ENCODE data around the gene TRA2B. TPM values are rescaled to one million over a fixed set of nuclear protein-coding genes. Genes with fewer than 3 reads are reported as not detected.
"Not testable (repeated sequence)": the region's sequence is repeated elsewhere in the genome, so short reads cannot be mapped to it uniquely, and the experiment has no call there.

TRA2B gene
- total RNA-seq, 2 donors from 2014 or later: 74.2 to 85.3 TPM

GRCh38 chr3:185910322-185911075 is 27.3 kb downstream of the TRA2B start:
- intact Hi-C loops (cut with DNase I, micrococcal nuclease); DNase-seq: not testable (repeated sequence)
- peak; percentile 16 for ATAC-seq

GRCh38 chr3:185909913-185910312 is 27.9 kb downstream of the TRA2B start:
- intact Hi-C loops (cut with DNase I, micrococcal nuclease); DNase-seq; ATAC-seq: not testable (repeated sequence)

- ATAC-seq (peak; percentile 58), DNase-seq (no peak)
- intact Hi-C loops (cut with DNase I, micrococcal nuclease): no loop called here
Measured at GRCh38 chr3:185900228-185900627, 37.6 kb downstream of the TRA2B start.

GRCh38 chr3:185896636-185897035 is 41.2 kb downstream of the TRA2B start:
- DNase-seq (no peak), ATAC-seq (no peak)
- intact Hi-C loops (cut with DNase I, micrococcal nuclease): no loop called here

GRCh38 chr3:185887066-185887465 is 50.7 kb downstream of the TRA2B start:
- intact Hi-C loops (cut with DNase I, micrococcal nuclease): no loop called here
- no peak for ATAC-seq
- DNase-seq: no peak

- ATAC-seq: no peak
- no peak for DNase-seq
- intact Hi-C loops (cut with DNase I, micrococcal nuclease): no loop called here
Measured at GRCh38 chr3:185884641-185885040, 53.2 kb downstream of the TRA2B start.

GRCh38 chr3:185881926-185882325 is 55.9 kb downstream of the TRA2B start:
- DNase-seq (no peak), ATAC-seq (no peak)
- intact Hi-C loops (cut with DNase I, micrococcal nuclease): no loop called here

- intact Hi-C loops (cut with DNase I, micrococcal nuclease): no loop called here
- DNase-seq (no peak), ATAC-seq (no peak)
Measured at GRCh38 chr3:185880600-185880999, 57.2 kb downstream of the TRA2B start.

- intact Hi-C loops (cut with DNase I, micrococcal nuclease): no loop called here
Measured at GRCh38 chr3:185878920-185879319, 58.9 kb downstream of the TRA2B start.

GRCh38 chr3:185874119-185874518 is 63.7 kb downstream of the TRA2B start:
- ATAC-seq (no peak), DNase-seq (no peak)
- intact Hi-C loops (cut with DNase I, micrococcal nuclease): no loop called here

More at GRCh38 chr3:185878920-185879319, 58.9 kb downstream of the TRA2B start:
- no peak for DNase-seq
- ATAC-seq: no peak

- intact Hi-C loops (cut with DNase I, micrococcal nuclease): no loop called here
- DNase-seq (no peak), ATAC-seq (no peak)
Measured at GRCh38 chr3:185867650-185868049, 70.2 kb downstream of the TRA2B start.

- peak; percentile 65 for ATAC-seq
- intact Hi-C loops (cut with DNase I, micrococcal nuclease): no loop called here
- no peak for DNase-seq
Measured at GRCh38 chr3:185866995-185867394, 70.8 kb downstream of the TRA2B start.

- ATAC-seq (peak; percentile 88), DNase-seq (peak in 1 of 2 donors; percentile 29)
- intact Hi-C loops (cut with DNase I, micrococcal nuclease): no loop called here
Measured at GRCh38 chr3:185866555-185866954, 71.3 kb downstream of the TRA2B start.

Other genes with a start within 250 kb of the TRA2B start
- 10 to 100 TPM; 48.1 to 73.0 TPM for gene IGF2BP2, start 113.0 kb downstream of the TRA2B start, total RNA-seq
- 1 to 10 TPM; 2.2 to 4.0 TPM for gene ETV5, start 171.1 kb upstream of the TRA2B start, total RNA-seq

Measured in left colon (tissue), 2 donors.